BE2C (cell line): ENCODE data around the gene CDH13.

Source experiments
- DNase-seq: peaks from one replicate; pipeline ENCODE4 v3.0.0-alpha.2; 2020
- H3K27me3 ChIP-seq: fragments of 250-450 bp; sonication (Bioruptor Pico); 2 replicates; pipeline ENCODE4 v1.5.1; 2020; ENCODE audit warnings: mild to moderate bottlenecking
- H3K36me3 ChIP-seq: fragments of 250-450 bp; sonication (Bioruptor Pico); 2 replicates; pipeline ENCODE4 v1.5.1; 2020; ENCODE audit warnings: mild to moderate bottlenecking
- H3K4me1 ChIP-seq: fragments of 250-450 bp; sonication (Bioruptor Pico); 2 replicates; pipeline ENCODE4 v1.5.1; 2020
- H3K4me3 ChIP-seq: 2 replicates; pipeline ENCODE4 v1.5.1; 2011; ENCODE audit warnings: low read depth, low read length
- H3K9me3 ChIP-seq: fragments of 250-450 bp; sonication (Bioruptor Pico); 2 replicates; pipeline ENCODE4 v1.5.1; 2020
- CTCF ChIP-seq: IDR thresholded peaks from 2 replicates; pipeline ENCODE4 v1.5.1; 2012; ENCODE audit warnings: mild to moderate bottlenecking, low read depth, low read length

CDH13 gene

GRCh38 chr16:83574388-83574787, 947.6 kb downstream of the CDH13 start:
- Histone ChIP-seq H3K4me1 (no peaks in the 10 kb centered on the region), H3K4me3 (no peak overlapping the region), H3K27me3 (no peaks in the 10 kb centered on the region), H3K9me3 (no peaks in the 10 kb centered on the region), H3K36me3 (no peaks in the 10 kb centered on the region)
- no peak for TF ChIP-seq CTCF
- no peak for DNase-seq

- no peak for TF ChIP-seq CTCF
- H3K27me3 ChIP-seq = no peaks in the 10 kb centered on the region
- H3K9me3 ChIP-seq = no peaks in the 10 kb centered on the region
Measured at GRCh38 chr16:83577078-83577745, 950.4 kb downstream of the CDH13 start.

DNA sequence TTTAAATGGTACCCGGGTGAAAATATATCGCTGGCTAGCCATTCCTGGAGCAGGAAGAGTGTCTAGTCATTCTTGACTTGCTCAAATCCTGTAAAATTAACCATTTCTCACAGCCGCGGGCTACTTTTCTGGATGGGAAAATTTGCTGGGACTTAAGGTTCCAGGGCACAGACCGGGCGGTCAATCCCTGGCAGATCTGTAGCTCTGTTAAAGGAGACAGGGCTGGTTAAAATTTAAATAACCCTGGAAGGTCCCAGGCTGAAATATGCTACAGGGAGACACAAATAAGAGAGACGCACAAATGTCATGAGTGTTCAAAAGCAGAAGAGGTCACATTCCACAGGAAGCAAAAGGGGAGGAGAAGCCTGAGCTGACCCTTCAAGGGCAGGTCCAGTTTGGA, 951.4 kb downstream of the CDH13 start:
- H3K9me3 ChIP-seq = no peaks in the 10 kb centered on the region

More at GRCh38 chr16:83577078-83577745, 950.4 kb downstream of the CDH13 start:
- Histone ChIP-seq H3K4me1 (no peaks in the 10 kb centered on the region), H3K4me3 (no peak overlapping the region), H3K36me3 (no peaks in the 10 kb centered on the region)
- no peak for DNase-seq

GRCh38 chr16:83579027-83579426, 952.3 kb downstream of the CDH13 start:
- no peak for TF ChIP-seq CTCF
- H3K36me3 ChIP-seq = no peaks in the 10 kb centered on the region
- no peaks in the 10 kb centered on the region for H3K27me3 ChIP-seq
- DNase-seq = no peak
- no peak overlapping the region for H3K4me3 ChIP-seq
- no peaks in the 10 kb centered on the region for H3K9me3 ChIP-seq
- no peaks in the 10 kb centered on the region for H3K4me1 ChIP-seq

More for the DNA sequence above, 951.4 kb downstream of the CDH13 start:
- no peak overlapping the region for H3K4me3 ChIP-seq
- DNase-seq = no peak
- no peaks in the 10 kb centered on the region for H3K27me3 ChIP-seq
- no peak for TF ChIP-seq CTCF
- no peaks in the 10 kb centered on the region for H3K36me3 ChIP-seq
- H3K4me1 ChIP-seq = no peaks in the 10 kb centered on the region

- Histone ChIP-seq H3K4me1 (no peaks in the 10 kb centered on the region), H3K9me3 (no peaks in the 10 kb centered on the region), H3K27me3 (no peaks in the 10 kb centered on the region), H3K36me3 (no peaks in the 10 kb centered on the region), H3K4me3 (no peak overlapping the region)
- no peak for TF ChIP-seq CTCF
- no peak for DNase-seq
Measured at GRCh38 chr16:83579436-83579835, 952.7 kb downstream of the CDH13 start.

- H3K4me1 ChIP-seq = no peaks in the 10 kb centered on the region
- TF ChIP-seq CTCF = no peak
- no peaks in the 10 kb centered on the region for H3K36me3 ChIP-seq
- no peaks in the 10 kb centered on the region for H3K9me3 ChIP-seq
- no peaks in the 10 kb centered on the region for H3K27me3 ChIP-seq
- no peak for DNase-seq
- no peak overlapping the region for H3K4me3 ChIP-seq
Measured at GRCh38 chr16:83581082-83581481, 954.3 kb downstream of the CDH13 start.
